Neural cell (in vitro differentiated cells): ENCODE measurements around the gene SLC2A8. TPM values are rescaled to one million over a fixed set of nuclear protein-coding genes. Genes with fewer than 3 reads are reported as not detected.

ENCODE experiments used
- H2AFZ ChIP-seq: fragments of 200-600, 300-800 bp; sonication (generic), shearing (Covaris generic); 2 replicates; pipeline ENCODE4 v1.6.0; 2014; ENCODE audit warnings: low read depth, mild to moderate bottlenecking, antibody characterized with exemption, low read length, moderate library complexity
- H3F3A ChIP-seq: fragments of 200-600 bp; shearing (Covaris generic); 2 replicates; pipeline ENCODE4 v1.6.1; 2016; ENCODE audit warnings: mild to moderate bottlenecking, moderate library complexity, mixed read lengths, antibody characterized with exemption, low read length; ENCODE audit not compliant: insufficient read depth, poor library complexity, severe bottlenecking
- H3K27ac ChIP-seq: fragments of 200-600, 300-800 bp; sonication (generic), shearing (Covaris generic); 2 replicates; pipeline ENCODE4 v1.5.1; 2014; ENCODE audit warnings: mild to moderate bottlenecking, low read length, moderate library complexity
- H3K27me3 ChIP-seq: fragments of 300-800, 200-600 bp; sonication (generic), shearing (Covaris generic); 2 replicates; pipeline ENCODE4 v1.6.0; 2014; ENCODE audit warnings: mild to moderate bottlenecking, low read depth, low read length, moderate library complexity; ENCODE audit not compliant: insufficient read depth
- H3K36me3 ChIP-seq: fragments of 300-800, 200-600 bp; sonication (generic), shearing (Covaris generic); 2 replicates; pipeline ENCODE4 v1.5.1; 2014; ENCODE audit warnings: mild to moderate bottlenecking, antibody characterized with exemption, low read length, moderate library complexity; ENCODE audit not compliant: insufficient read depth
- H3K4me2 ChIP-seq: fragments of 300-800, 200-600 bp; sonication (generic), shearing (Covaris generic); 2 replicates; pipeline ENCODE4 v1.6.0; 2014; ENCODE audit warnings: mild to moderate bottlenecking, low read length
- H3K4me3 ChIP-seq: fragments of 300-800, 200-600 bp; sonication (generic), shearing (Covaris generic); 2 replicates; pipeline ENCODE4 v1.5.1; 2014; ENCODE audit warnings: mild to moderate bottlenecking, low read length, moderate library complexity
- H3K79me2 ChIP-seq: fragments of 200-600 bp; shearing (Covaris generic); replicated peaks from 2 replicates; pipeline ENCODE4 v1.6.0; 2014; ENCODE audit warnings: mild to moderate bottlenecking, low read length, moderate library complexity; ENCODE audit not compliant: insufficient read depth
- H3K9ac ChIP-seq: fragments of 300-800, 200-600 bp; sonication (generic), shearing (Covaris generic); 2 replicates; pipeline ENCODE4 v1.6.1; 2016; ENCODE audit warnings: mild to moderate bottlenecking, low read length, mixed read lengths
- H3K9me2 ChIP-seq: fragments of 200-600 bp; shearing (Covaris generic); 2 replicates; pipeline ENCODE4 v1.6.1; 2016; ENCODE audit warnings: mild to moderate bottlenecking, low read length, mixed read lengths; ENCODE audit not compliant: insufficient read depth
- H3K9me3 ChIP-seq: fragments of 200-600, 300-800 bp; sonication (generic), shearing (Covaris generic); 2 replicates; pipeline ENCODE4 v1.6.1; 2016; ENCODE audit warnings: mild to moderate bottlenecking, mixed run types, low read length, moderate library complexity, mixed read lengths
- H4K20me1 ChIP-seq: fragments of 200-600 bp; shearing (Covaris generic); 2 replicates; pipeline ENCODE4 v1.6.1; 2016; ENCODE audit warnings: mild to moderate bottlenecking, mixed run types; ENCODE audit not compliant: insufficient read depth
- CTCF ChIP-seq: fragments of 450-650 bp; IDR thresholded peaks from 2 replicates; pipeline ENCODE4 v1.5.1; 2014; ENCODE audit warnings: antibody characterized with exemption, mild to moderate bottlenecking, moderate library complexity; ENCODE audit not compliant: poor library complexity, severe bottlenecking
- EP300 ChIP-seq: fragments of 450-650 bp; conservative IDR thresholded peaks from 2 replicates; pipeline ENCODE4 v1.6.1; 2014; ENCODE audit warnings: antibody characterized with exemption, mild to moderate bottlenecking, moderate library complexity; ENCODE audit not compliant: poor library complexity, severe bottlenecking
- EZH2 ChIP-seq: fragments of 200-600, 300-800 bp; shearing (Covaris generic), sonication (generic); IDR thresholded peaks from 2 replicates; pipeline ENCODE4 v1.6.1; 2014; ENCODE audit warnings: antibody characterized with exemption, low read length, borderline replicate concordance, mild to moderate bottlenecking; ENCODE audit not compliant: insufficient read depth, poor library complexity, severe bottlenecking
- MXI1 ChIP-seq: fragments of 450-650 bp; conservative IDR thresholded peaks from 2 replicates; pipeline ENCODE4 v1.6.1; 2014; ENCODE audit warnings: antibody characterized with exemption, mild to moderate bottlenecking; ENCODE audit not compliant: poor library complexity, severe bottlenecking
- POLR2AphosphoS5 ChIP-seq: IDR thresholded peaks from 2 replicates; pipeline ENCODE4 v1.6.1; 2012
- RAD21 ChIP-seq: fragments of 450-650 bp; conservative IDR thresholded peaks from 2 replicates; pipeline ENCODE4 v1.6.1; 2014; ENCODE audit warnings: antibody characterized with exemption, mild to moderate bottlenecking, moderate library complexity
- REST ChIP-seq: IDR thresholded peaks from 2 replicates; pipeline ENCODE4 v1.6.1; 2012; ENCODE audit warnings: borderline replicate concordance
- SMC3 ChIP-seq: fragments of 450-650 bp; conservative IDR thresholded peaks from 2 replicates; pipeline ENCODE4 v1.6.1; 2014; ENCODE audit warnings: antibody characterized with exemption, mild to moderate bottlenecking, moderate library complexity; ENCODE audit not compliant: poor library complexity
- TAF1 ChIP-seq: IDR thresholded peaks from 2 replicates; pipeline ENCODE4 v1.6.1; 2012; ENCODE audit warnings: low read depth
- polyA plus RNA-seq: library from polyadenylated mRNA; depleted of rRNA; stranded (reverse); fragments of >200 nt; gene quantifications from 2 replicates; pipeline ENCODE4 v1.2.3, GENCODE V29; 2014

The SLC2A8 gene
- polyA plus RNA-seq, 1 donor from 2014 or later: 10.2 TPM

DNA sequence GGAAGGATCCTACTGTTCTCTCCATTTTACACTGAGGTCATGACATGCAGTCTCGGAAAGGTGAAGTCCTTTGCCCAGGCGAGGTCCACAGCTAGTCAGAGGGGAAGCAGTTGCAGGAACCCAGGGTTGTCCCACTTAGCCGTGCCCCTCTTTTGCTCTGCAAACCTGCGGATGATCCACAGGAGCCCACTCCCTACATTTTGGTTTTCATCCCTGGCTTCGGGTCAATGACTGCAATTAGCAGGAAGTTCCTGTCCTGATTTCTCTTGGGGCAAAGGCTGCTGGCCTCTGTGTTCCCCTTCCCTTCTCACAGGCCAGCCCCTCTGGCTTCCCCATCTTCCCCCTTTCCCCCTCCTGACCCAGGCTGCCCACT, 1.3 kb downstream of the SLC2A8 start:
- Histone ChIP-seq H3K27ac (no peak overlapping the region), H2AFZ (no peak overlapping the region), H3K36me3 (no peaks in the 10 kb centered on the region)

DNA sequence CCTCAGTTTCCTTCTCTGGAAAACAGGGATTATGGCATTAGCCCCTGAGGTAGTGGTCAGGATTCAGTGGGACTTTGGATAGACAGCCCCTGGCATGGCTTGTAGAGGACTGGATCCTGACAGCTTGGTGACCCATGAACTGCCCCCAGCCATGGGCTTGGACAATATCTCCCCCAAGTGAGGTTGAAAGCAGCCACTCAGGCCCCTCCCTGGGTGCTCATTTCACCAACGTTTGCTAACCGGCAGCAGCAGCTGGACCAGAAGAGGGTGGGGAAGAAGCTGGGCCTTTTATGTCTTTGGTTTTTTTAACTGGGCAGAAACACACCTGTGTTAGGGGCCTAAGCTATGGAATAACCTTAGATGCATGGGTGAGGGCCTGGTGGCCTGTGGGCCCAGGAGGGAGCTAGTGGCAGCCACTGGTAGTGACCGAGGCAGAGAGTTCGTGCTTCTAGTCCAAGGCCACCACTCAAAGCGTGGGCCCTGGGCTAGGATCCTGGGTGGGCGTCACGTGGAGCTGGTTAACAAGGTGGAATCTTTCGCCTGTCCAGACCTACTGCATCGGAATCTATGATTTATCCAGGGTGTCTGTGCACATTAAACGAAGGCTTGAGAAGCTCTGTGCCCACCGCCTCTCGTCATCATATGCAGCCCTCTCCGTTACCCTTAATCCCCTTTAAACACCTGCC, 1.9 kb downstream of the SLC2A8 start:
- H3F3A ChIP-seq: no peaks in the 10 kb centered on the region
- H3K4me2 ChIP-seq: no peak overlapping the region
- no peaks in the 10 kb centered on the region for H4K20me1 ChIP-seq
- H3K36me3 ChIP-seq: no peaks in the 10 kb centered on the region
- H3K27me3 ChIP-seq: no peaks in the 10 kb centered on the region
- H3K27ac ChIP-seq: no peak overlapping the region
- no peaks in the 10 kb centered on the region for H3K9me3 ChIP-seq
- H3K9ac ChIP-seq: no peak overlapping the region
- H3K79me2 ChIP-seq: no peaks in the 10 kb centered on the region
- peak overlapping the region; percentile 84 for H3K4me3 ChIP-seq
- no peak overlapping the region for H2AFZ ChIP-seq
- H3K9me2 ChIP-seq: no peaks in the 10 kb centered on the region
- TF ChIP-seq SMC3 (no peak), REST (no peak), TAF1 (no peak), EZH2 (no peak), EP300 (no peak)

More for the DNA sequence above, 1.3 kb downstream of the SLC2A8 start:
- Histone ChIP-seq H3K9ac (peak overlapping the region; percentile 69), H3K4me3 (peak overlapping the region; percentile 84), H3F3A (no peaks in the 10 kb centered on the region), H3K79me2 (no peaks in the 10 kb centered on the region), H4K20me1 (no peaks in the 10 kb centered on the region), H3K4me2 (peak overlapping the region; percentile 59), H3K9me3 (no peaks in the 10 kb centered on the region), H3K27me3 (no peaks in the 10 kb centered on the region), H3K9me2 (no peaks in the 10 kb centered on the region)
- TF ChIP-seq EP300 (no peak), MXI1 (no peak), CTCF (no peak), POLR2AphosphoS5 (no peak), REST (no peak), SMC3 (no peak), RAD21 (no peak), TAF1 (no peak), EZH2 (no peak)
